Measurements from ENCODE around the gene ABHD14A. TPM values are rescaled to one million over a fixed set of nuclear protein-coding genes. Genes with fewer than 3 reads are reported as not detected.

The ABHD14A gene
- total and polyA plus RNA-seq, 2 of the 4 experiments (the other 2 are of a cell fraction), result 3.4 to 10.0 TPM

- Histone ChIP-seq H2BK5ac (ENCODE audit: low read depth, low read length, poor library complexity, severe bottlenecking) (no peak overlapping the region), H4K91ac (ENCODE audit: insufficient read depth, low read depth, low read length) (no peak overlapping the region), H2AFZ (replicated peaks; ENCODE audit: low read length, poor library complexity) (no peak overlapping the region), H3K4me1 (ENCODE audit: control insufficient read depth, insufficient read depth, low read length) (no peaks in the 10 kb centered on the region), H3K4me3 (ENCODE audit: insufficient read depth, low read depth, low read length) (no peak overlapping the region), H3K36me3 (ENCODE audit: control insufficient read depth, insufficient read depth, low read length) (no peaks in the 10 kb centered on the region), H3K79me1 (ENCODE audit: low read depth in 1 of 2, low read length in 2 of 2) (no peaks in the 10 kb centered on the region), H2AK5ac (ENCODE audit: low read depth, low read length) (peak overlapping the region; percentile 39; the same call in 1 of the 2 replicates), H3K23ac (ENCODE audit: low read depth, low read length) (no peak overlapping the region), H4K8ac (ENCODE audit: low read depth in 2 of 2, low read length in 2 of 2) (no peak overlapping the region), H3K27ac (ENCODE audit: insufficient read depth, low read length) (no peak overlapping the region), H2BK20ac (ENCODE audit: low read depth, low read length) (no peak overlapping the region), H3K9me1 (ENCODE audit: insufficient read depth, low read length) (no peaks in the 10 kb centered on the region; the same call in 1 of the 2 replicates), H3K4me2 (ENCODE audit: low read depth, low read length) (no peak overlapping the region), H3K27me3 (ENCODE audit: control insufficient read depth, insufficient read depth, low read length) (no peaks in the 10 kb centered on the region), H2BK15ac (ENCODE audit: low read depth, low read length) (no peak overlapping the region), H3K9ac (ENCODE audit: low read depth, low read length) (no peak overlapping the region), H3K14ac (replicated peaks; ENCODE audit: low read depth, low read length) (no peak overlapping the region), H2BK120ac (ENCODE audit: low read depth, low read length) (no peak overlapping the region), H3K18ac (ENCODE audit: low read depth, low read length) (no peak overlapping the region), H3K56ac (ENCODE audit: extremely low read depth, insufficient read depth, low read length) (no peak overlapping the region), H2AK9ac (replicated peaks; ENCODE audit: low read depth, low read length, poor library complexity) (peak overlapping the region; percentile 55), H4K20me1 (ENCODE audit: insufficient read depth, low read length) (no peaks in the 10 kb centered on the region), H3K9me3 (ENCODE audit: control insufficient read depth, insufficient read depth, low read length) (no peaks in the 10 kb centered on the region), H3K4ac (ENCODE audit: low read depth, low read length) (no peak overlapping the region), H4K5ac (ENCODE audit: low read depth, low read length) (no peak overlapping the region)
- ATAC-seq (ENCODE audit: low read depth) (no peak), DNase-seq (no peak)
- dilution Hi-C loops (cut with HindIII; ENCODE audit: low sequenced_read_pairs, unreplicated experiment), result no loop called here
- intact Hi-C loops (cut with micrococcal nuclease), result no loop called here
- in situ Hi-C loops (cut with MboI; ENCODE audit: low sequenced_read_pairs), result no loop called here
- whole genome bisulfite sequencing, 2 experiments (ENCODE audit: extremely low coverage in 2 of 2, insufficient read length in 1 of 2), result 87% methylated on average over 3 of the region's 13 CpGs; no CpG with 5 or more reads in 1 of the 2 experiments
- no peak for TF ChIP-seq RCOR1 (IDR thresholded peaks at IDR 0.05; ENCODE audit: insufficient replicate concordance, low read length)
- no peak for TF ChIP-seq MXI1 (IDR thresholded peaks at IDR 0.05; ENCODE audit: borderline replicate concordance, low read depth, low read length)
- no peak for TF ChIP-seq BHLHE40 (IDR thresholded peaks at IDR 0.05; ENCODE audit: low read depth, low read length)
- TF ChIP-seq CEBPB (IDR thresholded peaks at IDR 0.05; ENCODE audit: low read depth, low read length), result no peak
- TF ChIP-seq RFX5 (IDR thresholded peaks at IDR 0.05; ENCODE audit: low read depth, low read length), result no peak
- TF ChIP-seq SMC3 (IDR thresholded peaks at IDR 0.05; ENCODE audit: low read depth, low read length), result no peak
- TF ChIP-seq POLR2A (IDR thresholded peaks at IDR 0.05; ENCODE audit: low read depth, low read length), result no peak
- TF ChIP-seq USF2 (IDR thresholded peaks at IDR 0.05; ENCODE audit: low read depth, low read length), result no peak
- no peak for TF ChIP-seq MAZ (IDR thresholded peaks at IDR 0.05; ENCODE audit: borderline replicate concordance, low read depth, low read length)
- BruUV-seq (replicated peaks), result no TSS peak
- CTCF ChIA-PET, result no interaction called here
- POLR2A ChIA-PET (ENCODE audit: unreplicated experiment), result no interaction called here
Observed at GRCh38 chr3:52015438-52016228, 40.8 kb downstream of the ABHD14A start.
